CD4-positive, alpha-beta T cell treated with Interleukin-17A for 1 hour (primary cell): ENCODE results near the gene MYBPC3.

ENCODE experiments used
- DNase-seq: peaks from one replicate; pipeline ENCODE4 v3.0.0-alpha.2; 2020

The MYBPC3 gene

DNA sequence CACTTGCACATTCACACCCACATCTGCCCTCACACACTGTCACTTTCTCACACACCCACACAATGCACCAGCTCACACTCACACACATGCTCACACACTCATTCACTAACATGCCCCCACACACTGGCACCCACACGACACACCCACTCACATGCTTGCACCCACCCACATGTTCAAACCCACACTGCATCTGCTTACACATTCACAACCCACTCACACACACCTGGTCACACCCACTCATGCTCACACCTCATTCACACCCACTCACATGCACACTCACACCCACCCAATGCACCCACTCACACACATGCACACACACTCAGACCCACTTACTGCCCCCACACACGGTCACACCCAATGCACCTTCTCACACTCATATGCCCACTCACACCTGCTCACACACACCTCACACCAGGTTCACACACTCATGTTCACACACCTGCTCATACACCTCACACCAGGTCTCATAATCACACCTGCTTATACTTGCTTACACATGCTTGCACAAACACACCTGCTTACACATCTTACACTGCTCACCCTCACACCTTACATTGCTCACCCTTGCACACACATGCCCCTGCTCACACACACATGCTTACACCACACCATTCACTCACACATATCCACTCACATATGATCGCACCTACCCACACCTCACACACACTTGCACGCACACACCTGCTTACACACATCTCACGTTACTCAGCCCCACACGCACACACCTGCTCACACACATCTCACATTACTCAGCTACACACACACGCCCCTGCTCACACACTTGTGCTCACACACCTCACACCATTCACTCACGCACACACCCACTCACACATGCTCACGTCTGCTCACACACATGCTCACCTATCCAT, 3.9 kb upstream of the MYBPC3 start:
- no peak for DNase-seq

GRCh38 chr11:47355283-47356128, 3.0 kb upstream of the MYBPC3 start:
- no peak for DNase-seq

- no peak for DNase-seq
These were observed 2.4 kb upstream of the MYBPC3 start for GRCh38 chr11:47354913-47355282.

DNA sequence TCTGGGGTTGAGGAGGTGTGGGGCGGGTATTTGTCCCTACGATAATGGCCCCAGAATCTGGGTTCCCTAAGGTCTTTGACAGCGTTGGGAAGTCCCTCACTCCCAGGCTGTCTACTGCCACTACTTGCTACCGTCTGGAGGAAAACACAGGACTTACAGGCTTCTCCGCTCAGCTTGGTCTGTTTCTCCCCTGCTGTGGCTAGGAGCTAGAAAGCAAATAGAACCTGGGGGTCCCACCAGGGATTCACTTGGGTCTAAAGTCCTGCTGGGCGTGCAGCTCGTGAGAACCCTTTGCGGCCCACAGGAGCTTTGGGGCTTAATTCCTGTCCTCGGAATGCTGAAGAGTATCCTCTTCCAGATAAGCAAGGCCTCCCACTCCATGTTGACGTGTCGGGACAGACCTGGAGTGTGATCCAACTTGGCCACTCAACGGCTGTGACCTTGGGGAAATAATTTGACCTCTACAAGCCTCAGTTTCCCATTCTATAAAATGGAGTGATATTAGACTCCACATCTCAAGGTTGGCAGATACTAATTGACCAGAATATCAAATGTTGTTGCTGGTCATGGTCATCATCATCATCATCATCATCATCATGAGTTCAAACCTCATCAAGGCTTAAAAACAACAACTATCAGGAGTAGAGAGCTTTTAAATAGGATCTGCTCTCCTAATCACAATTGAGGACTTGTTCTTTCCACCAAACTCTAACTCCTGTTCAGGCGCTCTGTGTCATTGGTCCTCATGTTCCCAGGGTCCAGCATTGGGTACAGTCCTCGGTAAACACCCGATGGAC, 1.7 kb upstream of the MYBPC3 start:
- DNase-seq = no peak

DNA sequence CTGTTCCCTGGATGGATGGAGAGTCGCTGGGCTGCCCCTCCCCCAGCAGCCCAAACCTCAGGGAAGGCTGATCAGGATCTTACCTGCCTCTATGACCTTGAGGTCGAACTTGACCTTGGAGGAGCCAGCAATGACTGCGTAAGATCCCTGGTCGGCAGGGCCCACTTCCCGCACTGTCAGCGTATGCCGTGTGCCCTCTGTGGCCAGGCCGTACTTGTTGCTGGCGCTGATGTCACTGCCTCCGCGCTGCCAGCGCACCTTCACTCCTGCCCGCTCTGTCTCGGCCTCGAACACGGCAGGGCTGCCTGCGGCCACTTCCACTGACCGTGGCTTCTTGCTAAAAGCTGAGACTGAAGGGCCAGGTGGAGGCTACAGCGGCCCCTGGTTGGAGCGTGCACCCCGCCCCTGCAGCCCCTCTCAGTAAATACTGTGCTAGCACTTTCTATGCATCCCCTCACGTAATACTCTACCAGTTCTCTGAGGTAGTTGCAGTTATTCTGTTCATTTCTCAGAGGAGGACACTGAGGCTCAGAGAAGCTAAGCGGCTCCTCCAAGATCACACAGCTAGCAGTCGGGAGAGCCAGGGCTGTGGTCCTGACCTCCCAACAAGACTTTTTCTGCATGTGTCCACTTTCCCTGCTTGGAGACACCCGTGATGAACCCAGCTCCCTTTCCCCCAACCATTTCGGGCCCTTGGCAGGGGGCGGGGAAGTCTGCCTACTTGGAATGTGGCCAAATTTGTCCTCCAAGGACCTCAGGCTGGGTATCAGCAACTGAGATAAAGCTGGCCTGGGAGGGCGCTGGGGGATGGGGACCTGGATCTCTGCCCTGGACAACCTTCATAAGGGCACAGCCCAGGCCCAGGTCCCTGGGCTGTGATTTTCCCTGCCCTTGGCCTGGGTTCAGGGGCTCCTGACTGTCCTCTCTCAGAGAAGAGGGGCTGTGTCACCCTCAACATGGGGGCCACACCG, 1.1 kb downstream of the MYBPC3 start:
- no peak for DNase-seq

DNA sequence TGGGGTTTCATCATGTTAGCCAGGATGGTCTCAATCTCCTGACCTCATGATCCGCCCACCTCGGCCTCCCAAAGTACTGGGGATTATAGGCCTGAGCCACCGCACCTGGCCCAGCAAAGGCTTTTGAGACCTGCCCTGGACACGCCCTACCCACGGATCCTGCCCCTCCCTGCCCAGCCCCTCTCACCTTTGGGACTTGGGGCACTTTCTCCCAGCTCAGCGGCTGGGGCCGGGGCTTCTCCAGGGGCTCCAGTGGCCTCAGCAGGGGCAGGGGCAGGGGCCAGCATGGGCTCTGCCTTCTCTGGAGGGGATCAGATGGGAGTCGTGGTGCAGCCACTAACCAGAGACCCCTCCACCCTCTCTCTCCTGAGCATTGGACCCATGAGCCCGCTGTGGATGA, 2.2 kb downstream of the MYBPC3 start:
- DNase-seq = no peak

DNA sequence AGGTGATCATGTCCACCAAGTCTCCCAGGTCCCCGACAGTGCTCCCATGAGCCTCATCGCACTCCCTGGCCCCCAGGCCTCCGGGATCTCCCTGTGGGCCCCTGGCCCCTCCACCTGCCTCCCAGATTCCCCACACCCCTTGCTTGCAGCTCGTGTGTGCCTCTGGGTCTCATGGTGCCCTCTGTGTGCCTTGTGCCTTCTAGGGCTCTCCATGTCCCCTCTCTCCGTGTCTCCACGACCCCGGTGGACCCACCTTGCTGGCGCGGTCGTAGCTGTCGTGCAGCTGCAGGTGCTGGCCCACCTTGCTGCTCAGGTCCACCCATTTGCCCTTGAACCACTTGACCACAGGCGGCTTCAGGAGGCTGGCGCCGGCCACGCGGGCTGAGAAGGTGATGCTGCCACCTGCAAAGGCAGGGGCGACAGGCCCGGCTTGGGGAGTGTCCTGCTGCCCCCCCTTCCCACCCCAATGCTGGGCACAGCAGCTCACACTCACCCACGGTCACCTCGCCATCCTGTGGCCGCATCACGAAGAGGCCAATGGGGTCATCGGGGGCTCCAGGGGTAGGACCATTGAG, 2.9 kb downstream of the MYBPC3 start:
- DNase-seq = no peak

DNA sequence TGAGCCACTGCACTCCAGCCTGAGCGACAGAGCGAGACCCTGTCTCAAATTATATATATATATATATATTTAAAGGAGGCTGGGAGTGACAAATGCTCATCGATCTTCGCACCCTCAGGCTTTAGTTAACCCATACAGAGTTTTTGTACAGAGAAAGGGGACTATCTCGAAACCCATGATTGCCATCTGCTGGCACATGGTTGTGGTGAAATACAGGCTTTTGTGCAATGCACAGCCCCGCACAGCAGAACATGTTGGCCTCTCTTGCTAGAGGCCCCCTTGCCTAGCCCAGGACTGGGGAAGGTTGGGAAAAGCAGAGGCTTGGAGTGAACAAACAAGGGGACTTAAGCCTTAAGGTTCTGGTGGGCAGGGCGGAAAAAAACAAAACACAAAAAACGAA, 3.6 kb downstream of the MYBPC3 start:
- DNase-seq = peak; percentile 11

DNA sequence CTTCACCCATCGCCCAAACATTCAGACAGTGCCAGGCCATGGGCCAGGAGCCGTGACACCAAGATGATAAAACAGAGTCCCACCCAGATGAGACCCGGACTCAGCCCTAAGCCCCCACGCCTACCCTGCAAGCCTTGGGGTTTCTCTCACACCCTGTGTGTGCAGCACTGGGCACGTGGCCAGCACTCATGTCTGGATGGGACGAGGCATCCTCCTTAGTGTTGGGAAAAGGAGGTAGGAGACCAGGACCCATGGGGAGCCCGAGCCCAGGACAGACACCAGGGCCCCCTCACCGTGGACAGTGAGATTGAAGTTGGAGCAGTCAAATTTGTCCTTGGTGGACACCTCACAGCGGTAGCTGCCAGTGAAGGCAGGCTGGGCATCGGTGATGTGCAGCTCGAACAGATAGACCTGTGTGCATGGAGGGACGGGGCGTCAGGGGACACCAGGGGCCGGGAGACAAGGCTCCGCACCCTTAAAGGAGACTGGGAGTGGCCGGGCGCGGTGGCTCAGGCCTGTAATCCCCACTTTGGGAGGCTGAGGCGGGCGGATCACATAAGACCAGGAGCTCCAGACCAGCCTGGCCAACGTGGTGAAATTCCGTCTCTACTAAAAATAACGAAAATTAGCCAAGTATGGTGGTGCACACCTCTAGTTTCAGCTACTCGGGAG, 4.2 kb downstream of the MYBPC3 start:
- DNase-seq = no peak

DNA sequence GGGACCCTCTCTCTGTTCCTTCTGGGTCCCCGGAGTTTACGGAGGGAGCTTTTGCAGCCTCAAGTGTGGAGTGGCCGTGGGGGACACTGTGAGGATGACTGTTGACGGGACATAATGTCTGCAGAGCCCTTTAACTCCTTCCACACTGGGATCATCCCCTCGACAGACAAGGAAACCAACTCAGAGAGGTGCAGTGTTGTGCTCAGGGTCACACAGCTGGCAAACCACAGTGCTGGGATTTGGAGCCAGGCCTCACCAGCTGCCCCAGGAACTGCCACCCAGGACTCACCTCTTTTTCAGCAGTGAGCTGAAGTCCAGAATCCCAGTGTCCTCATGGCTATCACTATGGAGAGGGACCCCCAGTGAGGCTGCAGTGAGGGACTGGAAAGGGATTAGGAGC, 5.4 kb downstream of the MYBPC3 start:
- DNase-seq = no peak

GRCh38 chr11:47345890-47346563, 6.5 kb downstream of the MYBPC3 start:
- DNase-seq = no peak

DNA sequence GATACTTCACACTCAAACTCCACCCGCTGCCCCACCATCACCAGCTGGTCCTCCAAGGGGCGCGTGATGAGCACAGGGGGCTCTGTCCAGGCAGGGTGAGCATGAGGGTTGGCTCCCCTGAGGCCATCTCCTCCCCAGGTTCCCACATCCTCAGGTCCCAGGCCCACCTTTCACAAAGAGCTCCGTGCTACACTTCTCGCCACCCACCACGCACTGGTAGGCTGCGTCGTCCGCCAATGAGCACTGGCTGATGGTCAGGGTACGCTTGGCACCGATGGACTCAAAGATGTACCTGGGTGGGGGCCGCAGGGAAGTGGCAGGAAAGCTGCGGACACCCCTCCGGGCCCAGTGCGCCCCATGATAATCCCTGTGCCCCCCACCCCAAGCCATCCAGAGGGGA, 9.6 kb downstream of the MYBPC3 start:
- no peak for DNase-seq

- no peak for DNase-seq
These were observed 10.3 kb downstream of the MYBPC3 start for GRCh38 chr11:47342036-47342803.

GRCh38 chr11:47340980-47341775, 11.3 kb downstream of the MYBPC3 start:
- no peak for DNase-seq

DNA sequence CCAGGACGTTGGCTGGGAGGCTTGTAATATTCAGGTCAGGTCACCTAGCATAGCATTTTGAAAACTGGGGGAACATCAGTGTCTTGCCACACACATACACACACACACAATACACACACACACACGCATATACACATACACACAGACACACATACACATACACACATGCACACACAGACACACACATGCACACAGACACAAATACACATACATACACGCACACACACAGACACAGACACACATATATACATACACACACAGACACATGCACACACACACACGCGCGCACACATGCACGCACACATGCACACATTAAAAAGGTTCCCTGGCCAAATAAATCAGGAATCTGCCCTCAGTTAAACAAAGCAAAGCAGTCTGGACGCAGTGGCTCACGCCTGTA, 12.5 kb downstream of the MYBPC3 start:
- DNase-seq = no peak

GRCh38 chr11:47338396-47339241, 13.9 kb downstream of the MYBPC3 start:
- DNase-seq = no peak

DNA sequence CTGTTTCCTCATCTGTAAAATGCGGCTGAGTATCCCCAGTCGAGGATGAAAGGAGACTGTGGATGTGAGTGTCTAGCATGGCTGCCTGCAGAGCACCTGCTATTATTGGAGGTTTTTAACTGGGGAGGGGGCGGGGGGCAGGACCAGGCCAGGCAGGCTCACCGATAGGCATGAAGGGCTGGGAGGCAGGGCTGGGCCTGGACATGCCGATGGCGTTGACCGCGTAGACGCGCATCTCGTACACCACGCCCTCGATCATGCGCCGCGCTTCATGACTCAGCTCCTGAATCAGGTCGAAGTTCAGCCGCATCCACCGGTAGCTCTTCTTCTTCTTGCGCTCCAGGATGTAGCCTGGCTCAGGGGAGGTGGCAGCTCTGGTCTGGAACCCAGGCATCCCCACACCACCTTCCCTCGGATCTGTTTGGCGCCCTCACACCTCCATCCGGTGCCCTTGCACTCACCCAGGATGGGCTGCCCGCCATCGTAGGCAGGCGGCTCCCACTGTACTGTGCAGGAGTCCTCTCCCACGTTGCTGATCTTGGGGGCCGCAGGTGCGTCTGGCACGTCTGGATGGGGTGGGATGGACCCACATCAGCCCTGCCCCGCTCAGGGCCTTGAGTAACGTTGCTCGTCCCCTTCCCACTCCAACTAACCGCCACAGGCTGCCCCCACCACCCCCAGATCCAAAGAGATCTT, 15.1 kb downstream of the MYBPC3 start:
- no peak for DNase-seq
